ENCODE data around the gene GRM2. TPM values are rescaled to one million over a fixed set of nuclear protein-coding genes. Genes with fewer than 3 reads are reported as not detected.

The GRM2 gene
- total RNA-seq, 1 experiment from 2014 or later, result 0.13 TPM

DNA sequence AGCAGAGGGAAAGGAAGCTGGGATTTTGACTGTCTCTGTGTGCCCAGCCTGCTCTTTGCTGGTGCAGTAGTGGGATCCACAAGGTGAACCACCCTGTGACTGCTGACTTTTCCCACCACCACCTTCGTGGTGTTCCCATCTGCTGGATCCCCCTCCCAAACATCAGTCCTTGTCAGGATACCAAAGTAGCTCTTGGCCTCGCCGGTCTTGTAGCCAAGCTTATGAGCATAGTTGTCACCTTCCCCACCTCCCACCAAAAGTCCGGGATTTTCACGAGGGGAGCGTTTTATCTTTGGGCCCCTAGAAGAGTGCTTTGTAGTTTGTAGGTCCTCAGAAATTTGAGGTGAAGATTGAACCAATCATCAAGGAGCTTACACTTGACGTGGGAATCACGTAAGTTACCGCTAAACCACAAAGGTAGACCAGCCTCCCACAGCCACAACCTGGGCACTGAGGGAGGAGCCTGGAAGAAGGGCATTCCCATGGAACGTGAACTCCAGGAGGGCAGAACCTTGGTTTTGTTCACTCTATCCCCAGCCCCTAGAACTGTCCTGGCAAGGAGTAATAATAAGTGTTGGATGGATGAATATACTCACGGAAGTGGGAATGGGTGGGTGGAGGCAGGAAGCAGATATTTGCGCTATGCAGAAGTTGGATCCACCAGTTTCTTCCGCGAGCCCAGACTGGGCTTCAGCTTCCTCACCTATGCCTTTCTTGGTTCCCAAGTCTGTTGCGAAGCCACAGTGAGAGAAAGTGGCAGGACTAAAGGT is 36.6 kb upstream of the GRM2 start:
- ChIA-PET POLR2A (ENCODE audit: unreplicated experiment) (interaction anchor here (0.7 kb wide), 1 partner anchor 610 kb away, joined by 3 read pairs; no protein-coding TSS in a partner anchor), CTCF (interaction anchor here (0.6 to 3.2 kb wide), 5 partner anchors 12 to 1054 kb away, joined by 3 to 28 read pairs (median 6); partner anchors contain the start of genes DCAF1 and MAPKAPK3)
- H3K4me1 ChIP-seq (replicated peaks; ENCODE audit: insufficient read depth), result peaks cover 18% of the 10 kb centered on the region
- TSS peak; percentile 47 for BruUV-seq (replicated peaks)
- peaks cover 12% of the 10 kb centered on the region; the same call in 1 of the 2 replicates for H3F3A ChIP-seq (ENCODE audit: insufficient read depth, low read depth)
- no peaks in the 10 kb centered on the region for H3K79me2 ChIP-seq (ENCODE audit: low read depth)
- H3K27me3 ChIP-seq (ENCODE audit: insufficient read depth, low read depth), result no peaks in the 10 kb centered on the region
- H3K36me3 ChIP-seq (ENCODE audit: low read depth), result no peaks in the 10 kb centered on the region
- H4K20me1 ChIP-seq (ENCODE audit: insufficient read depth), result no peaks in the 10 kb centered on the region
- H3K9me2 ChIP-seq (ENCODE audit: insufficient read depth), result no peaks in the 10 kb centered on the region
- H3K4me3 ChIP-seq, result peak overlapping the region; percentile 82; the same call in 1 of the 2 replicates
- H2AFZ ChIP-seq, result peak overlapping the region; percentile 95; the same call in 1 of the 2 replicates
- intact Hi-C loops (cut with micrococcal nuclease; ENCODE audit: unreplicated experiment), result loop anchor here (1.0 kb wide), 1 partner anchor 33 kb away; no protein-coding TSS in a partner anchor
- H3K9me3 ChIP-seq (ENCODE audit: insufficient read depth, low read depth), result no peaks in the 10 kb centered on the region
- no peak for DNase-seq
- peak overlapping the region; percentile 81 for H3K4me2 ChIP-seq
- no peak overlapping the region for H3K27ac ChIP-seq
- no peak for TF ChIP-seq EZH2 (IDR thresholded peaks at IDR 0.05; ENCODE audit: low read depth)
- TF ChIP-seq, protein P1, sequence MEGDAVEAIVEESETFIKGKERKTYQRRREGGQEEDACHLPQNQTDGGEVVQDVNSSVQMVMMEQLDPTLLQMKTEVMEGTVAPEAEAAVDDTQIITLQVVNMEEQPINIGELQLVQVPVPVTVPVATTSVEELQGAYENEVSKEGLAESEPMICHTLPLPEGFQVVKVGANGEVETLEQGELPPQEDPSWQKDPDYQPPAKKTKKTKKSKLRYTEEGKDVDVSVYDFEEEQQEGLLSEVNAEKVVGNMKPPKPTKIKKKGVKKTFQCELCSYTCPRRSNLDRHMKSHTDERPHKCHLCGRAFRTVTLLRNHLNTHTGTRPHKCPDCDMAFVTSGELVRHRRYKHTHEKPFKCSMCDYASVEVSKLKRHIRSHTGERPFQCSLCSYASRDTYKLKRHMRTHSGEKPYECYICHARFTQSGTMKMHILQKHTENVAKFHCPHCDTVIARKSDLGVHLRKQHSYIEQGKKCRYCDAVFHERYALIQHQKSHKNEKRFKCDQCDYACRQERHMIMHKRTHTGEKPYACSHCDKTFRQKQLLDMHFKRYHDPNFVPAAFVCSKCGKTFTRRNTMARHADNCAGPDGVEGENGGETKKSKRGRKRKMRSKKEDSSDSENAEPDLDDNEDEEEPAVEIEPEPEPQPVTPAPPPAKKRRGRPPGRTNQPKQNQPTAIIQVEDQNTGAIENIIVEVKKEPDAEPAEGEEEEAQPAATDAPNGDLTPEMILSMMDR (conservative IDR thresholded peaks at IDR 0.05), result no peak

GRCh38 chr3:51670823-51671733 is 35.8 kb upstream of the GRM2 start, which contains the start of gene TEX264:
TEX264 (plus strand) TSS chr3:51671252; CDS start chr3:51674305, 3,053 bp downstream.
- Histone ChIP-seq H3K79me2 (ENCODE audit: low read depth) (no peaks in the 10 kb centered on the region), H3F3A (ENCODE audit: insufficient read depth, low read depth) (peaks cover 12% of the 10 kb centered on the region; the same call in 1 of the 2 replicates), H3K36me3 (ENCODE audit: low read depth) (no peaks in the 10 kb centered on the region), H2AFZ (peak within 1 kb of the TSS; percentile 95), H3K4me1 (replicated peaks; ENCODE audit: insufficient read depth) (peaks cover 18% of the 10 kb centered on the region), H4K20me1 (ENCODE audit: insufficient read depth) (no peaks in the 10 kb centered on the region), H3K4me2 (peak within 1 kb of the TSS; percentile 81), H3K9me2 (ENCODE audit: insufficient read depth) (no peaks in the 10 kb centered on the region), H3K4me3 (peak within 1 kb of the TSS; percentile 82), H3K27ac (peak within 1 kb of the TSS; percentile 47; the same call in 1 of the 2 replicates), H3K9me3 (ENCODE audit: insufficient read depth, low read depth) (no peaks in the 10 kb centered on the region), H3K27me3 (ENCODE audit: insufficient read depth, low read depth) (no peaks in the 10 kb centered on the region)
- CTCF ChIA-PET, result interaction anchor here (0.7 to 3.2 kb wide), 3 partner anchors 39 to 1055 kb away, joined by 3 to 28 read pairs (median 7); partner anchors contain the start of genes DCAF1 and MAPKAPK3
- DNase-seq, result peak; percentile 61 to 93
- intact Hi-C loops (cut with micrococcal nuclease; ENCODE audit: unreplicated experiment), result loop anchor here (1.0 kb wide), 1 partner anchor 34 kb away; no protein-coding TSS in a partner anchor
- no TSS peak for BruUV-seq (replicated peaks)
- no peak for TF ChIP-seq EZH2 (IDR thresholded peaks at IDR 0.05; ENCODE audit: low read depth)
- TF ChIP-seq, protein P1 (conservative IDR thresholded peaks at IDR 0.05), result no peak
- POLR2A ChIA-PET (ENCODE audit: unreplicated experiment), result interaction anchor here (0.6 to 1.5 kb wide), 4 partner anchors 10 to 1375 kb away, joined by 3 to 14 read pairs (median 10); partner anchors contain the start of gene DCAF1

Measured in PC-9 (cell line).